ENCODE measurements around the gene MACROD2. TPM values are rescaled to one million over a fixed set of nuclear protein-coding genes. Genes with fewer than 3 reads are reported as not detected.
"Not testable (repeated sequence)": the region's sequence is repeated elsewhere in the genome, so short reads cannot be mapped to it uniquely, and the experiment has no call there.

MACROD2 gene
- total RNA-seq, 4 donors from 2014 or later = 2.1 to 28.1 (median 12.6) TPM

GRCh38 chr20:13984211-13984610 is 11.1 kb upstream of the MACROD2 start:
- no peaks in the 10 kb centered on the region for H3K27me3 ChIP-seq
- H3K9me3 ChIP-seq = no peaks in the 10 kb centered on the region
- no peak overlapping the region for H3K27ac ChIP-seq
- H3K4me1 ChIP-seq = no peaks in the 10 kb centered on the region
- TF ChIP-seq CTCF (IDR thresholded peaks at IDR 0.05) = no peak
- no peak for TF ChIP-seq POLR2A (IDR thresholded peaks at IDR 0.05)
- intact Hi-C loops (cut with DNase I; ENCODE audit: low total_unique reads) = no loop called here
- no peak overlapping the region for H3K4me3 ChIP-seq
- DNase-seq = no peak
- no peaks in the 10 kb centered on the region for H3K36me3 ChIP-seq

GRCh38 chr20:13990465-13990864 is 4.9 kb upstream of the MACROD2 start, which contains the start of gene SEL1L2:
Gene SEL1L2, minus strand, starts transcription at chr20:13990614. Its CDS starts 80 bp downstream, at chr20:13990534.
- Histone ChIP-seq H3K4me1 (no peaks in the 10 kb centered on the region), H3K27me3 (no peaks in the 10 kb centered on the region), H3K36me3 (no peaks in the 10 kb centered on the region), H3K27ac (no peak within 1 kb of the TSS), H3K9me3 (peaks cover 0 to 10% of the 10 kb centered on the region in 2 donors), H3K4me3 (no peak within 1 kb of the TSS)
- intact Hi-C loops (cut with DNase I; ENCODE audit: low total_unique reads) = no loop called here
- no peak for DNase-seq
- no peak for TF ChIP-seq CTCF (IDR thresholded peaks at IDR 0.05)
- TF ChIP-seq POLR2A (IDR thresholded peaks at IDR 0.05) = no peak

- Histone ChIP-seq H3K4me1 (no peaks in the 10 kb centered on the region), H3K36me3 (no peaks in the 10 kb centered on the region), H3K27ac (no peak overlapping the region), H3K27me3 (no peaks in the 10 kb centered on the region), H3K9me3 (peaks cover 0 to 10% of the 10 kb centered on the region in 2 donors), H3K4me3 (no peak overlapping the region)
- TF ChIP-seq POLR2A (IDR thresholded peaks at IDR 0.05) = no peak
- no peak for DNase-seq
- intact Hi-C loops (cut with DNase I; ENCODE audit: low total_unique reads) = no loop called here
Observed at GRCh38 chr20:13991311-13991710, 4.0 kb upstream of the MACROD2 start.

GRCh38 chr20:13991955-13992354 is 3.4 kb upstream of the MACROD2 start:
- H3K36me3 ChIP-seq; H3K4me3 ChIP-seq; H3K27me3 ChIP-seq; DNase-seq; H3K4me1 ChIP-seq; intact Hi-C loops (cut with DNase I; ENCODE audit: low total_unique reads); H3K27ac ChIP-seq: not testable (repeated sequence)
- peaks cover 0 to 10% of the 10 kb centered on the region in 2 donors for H3K9me3 ChIP-seq

- TF ChIP-seq POLR2A (IDR thresholded peaks at IDR 0.05) (no peak), CTCF (IDR thresholded peaks at IDR 0.05) (no peak)
- H3K36me3 ChIP-seq = no peaks in the 10 kb centered on the region
- H3K27me3 ChIP-seq = no peaks in the 10 kb centered on the region
- DNase-seq = peak; percentile 17 to 27
- H3K4me3 ChIP-seq = peak overlapping the region; percentile 61 to 75
- H3K27ac ChIP-seq = peak overlapping the region; percentile 72 to 75
- peaks cover 0 to 10% of the 10 kb centered on the region in 2 donors for H3K9me3 ChIP-seq
- intact Hi-C loops (cut with DNase I; ENCODE audit: low total_unique reads) = no loop called here
- no peaks in the 10 kb centered on the region for H3K4me1 ChIP-seq
Observed at GRCh38 chr20:13995841-13996240, 525 bp downstream of the MACROD2 start.

GRCh38 chr20:13996265-13996664 is 949 bp downstream of the MACROD2 start:
- Histone ChIP-seq H3K27me3 (no peaks in the 10 kb centered on the region), H3K4me1 (no peaks in the 10 kb centered on the region), H3K9me3 (peaks cover 0 to 10% of the 10 kb centered on the region in 2 donors), H3K36me3 (no peaks in the 10 kb centered on the region), H3K4me3 (peak overlapping the region; percentile 61 to 75), H3K27ac (peak overlapping the region; percentile 72 to 75)
- DNase-seq = no peak
- no peak for TF ChIP-seq POLR2A (IDR thresholded peaks at IDR 0.05)
- TF ChIP-seq CTCF (IDR thresholded peaks at IDR 0.05) = no peak
- intact Hi-C loops (cut with DNase I; ENCODE audit: low total_unique reads) = no loop called here

All from uterus (tissue), 4 donors.